Activated T-helper 17 cell treated with anti-CD3 and anti-CD28 coated beads, Interleukin-2, amount 50 U/mL, for 72 hours (primary cell): ENCODE results near the gene PTBP3. TPM values are rescaled to one million over a fixed set of nuclear protein-coding genes. Genes with fewer than 3 reads are reported as not detected.
A peak's percentile ranks its signal among the peaks of the same experiment; 100 is the strongest.
"Not testable (repeated sequence)": the region's sequence is repeated elsewhere in the genome, so short reads cannot be mapped to it uniquely, and the experiment has no call there.

Experiments used
- ATAC-seq: fragments of 150-1000 bp; cut with Tn5 transposase; replicated peaks from 2 replicates; pipeline ENCODE4 v1.10.0; 2021; ENCODE audit warnings: mild to moderate bottlenecking, moderate library complexity
- H3K27ac Mint-ChIP-seq: one replicate; pipeline ENCODE4 v1.8.0; 2022; ENCODE audit warnings: mixed read lengths
- H3K27me3 Mint-ChIP-seq: one replicate; pipeline ENCODE4 v1.8.0; 2022; ENCODE audit warnings: mixed read lengths
- H3K36me3 Mint-ChIP-seq: one replicate; pipeline ENCODE4 v1.8.0; 2022; ENCODE audit warnings: low read depth, mild to moderate bottlenecking, mixed read lengths
- H3K4me1 Mint-ChIP-seq: one replicate; pipeline ENCODE4 v1.8.0; 2022; ENCODE audit warnings: mixed read lengths
- H3K4me3 Mint-ChIP-seq: one replicate; pipeline ENCODE4 v1.8.0; 2022; ENCODE audit warnings: mild to moderate bottlenecking, mixed read lengths
- H3K9me3 Mint-ChIP-seq: one replicate; pipeline ENCODE4 v1.8.0; 2022; ENCODE audit warnings: mixed read lengths
- total RNA-seq, 2 donors: library from RNA; stranded (reverse); gene quantifications; one replicate each; pipeline ENCODE4 v1.2.3, GENCODE V29; 2022

PTBP3 gene
- total RNA-seq, 2 donors from 2014 or later: 83.5 to 117 TPM

DNA sequence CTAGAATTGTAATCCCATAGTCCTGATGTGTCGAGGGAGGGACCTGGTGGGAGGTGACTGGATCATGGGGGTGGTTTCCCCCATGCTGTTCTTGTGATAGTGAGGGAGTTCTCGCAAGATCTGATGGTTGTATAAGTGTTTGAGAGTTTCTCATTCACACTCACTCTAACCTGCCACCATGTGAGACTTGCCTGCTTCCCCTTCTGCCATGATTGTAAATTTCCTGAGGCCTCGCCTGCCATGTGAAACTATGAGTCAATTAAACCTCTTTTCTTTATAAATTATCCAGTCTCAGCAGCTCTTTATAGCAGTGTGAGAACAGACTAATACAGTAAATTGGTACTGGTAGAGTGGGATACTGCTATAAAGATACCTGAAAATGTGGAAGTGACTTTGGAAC, 50.6 kb downstream of the PTBP3 start:
- not testable (repeated sequence) for H3K27ac Mint-ChIP-seq, H3K9me3 Mint-ChIP-seq, H3K4me3 Mint-ChIP-seq, H3K27me3 Mint-ChIP-seq
- ATAC-seq: peak; percentile 57
- peaks cover 13% of the 10 kb centered on the region for H3K4me1 Mint-ChIP-seq
- H3K36me3 Mint-ChIP-seq: peaks cover 52% of the 10 kb centered on the region

DNA sequence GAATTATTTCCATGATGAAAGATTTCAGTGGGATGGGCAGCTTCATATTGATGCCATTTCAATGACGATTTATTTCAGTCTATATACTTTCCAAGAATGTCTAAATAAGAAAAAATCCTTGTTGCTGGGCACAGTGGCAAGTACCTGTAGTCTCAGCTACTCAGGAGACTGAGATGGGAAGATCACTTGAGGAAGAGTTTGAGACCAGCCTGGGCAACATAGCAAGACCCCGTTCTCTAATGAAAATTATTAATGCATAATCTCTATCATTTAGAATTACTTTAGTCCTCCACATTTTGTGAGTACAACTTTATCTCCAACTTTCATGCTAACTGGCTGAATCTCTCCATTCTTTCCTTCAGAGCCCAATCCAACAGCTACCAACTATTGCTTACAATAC, 52.5 kb downstream of the PTBP3 start:
- ATAC-seq: no peak
- no peaks in the 10 kb centered on the region for H3K27me3 Mint-ChIP-seq

DNA sequence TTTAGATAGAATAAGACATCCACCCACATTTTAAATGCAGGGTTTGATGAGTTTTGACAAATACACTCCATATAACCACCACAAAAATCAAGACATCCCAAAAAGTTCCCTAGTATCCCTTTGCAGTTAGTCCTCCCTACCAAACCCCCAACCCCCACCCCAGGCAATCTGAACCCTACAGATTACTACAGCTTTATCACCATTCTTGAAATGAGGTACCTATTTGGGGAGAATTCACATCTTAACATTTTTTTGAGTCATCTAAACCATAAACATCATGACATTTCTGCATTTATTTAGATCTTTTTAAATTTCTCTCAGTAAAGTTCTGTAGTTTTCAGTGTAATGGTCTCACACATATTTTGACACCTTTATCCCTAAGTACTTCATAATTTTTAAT, 53.9 kb downstream of the PTBP3 start:
- Mint-ChIP-seq H3K27me3 (no peaks in the 10 kb centered on the region), H3K9me3 (no peaks in the 10 kb centered on the region), H3K36me3 (peaks cover 30% of the 10 kb centered on the region), H3K4me1 (peaks cover 26% of the 10 kb centered on the region), H3K4me3 (no peak overlapping the region), H3K27ac (no peak overlapping the region)
- ATAC-seq: peak; percentile 26

More for the DNA sequence above, 52.5 kb downstream of the PTBP3 start:
- H3K4me3 Mint-ChIP-seq: no peak overlapping the region
- H3K27ac Mint-ChIP-seq: no peak overlapping the region
- peaks cover 34% of the 10 kb centered on the region for H3K36me3 Mint-ChIP-seq
- H3K9me3 Mint-ChIP-seq: peaks cover 8% of the 10 kb centered on the region
- peaks cover 22% of the 10 kb centered on the region for H3K4me1 Mint-ChIP-seq

DNA sequence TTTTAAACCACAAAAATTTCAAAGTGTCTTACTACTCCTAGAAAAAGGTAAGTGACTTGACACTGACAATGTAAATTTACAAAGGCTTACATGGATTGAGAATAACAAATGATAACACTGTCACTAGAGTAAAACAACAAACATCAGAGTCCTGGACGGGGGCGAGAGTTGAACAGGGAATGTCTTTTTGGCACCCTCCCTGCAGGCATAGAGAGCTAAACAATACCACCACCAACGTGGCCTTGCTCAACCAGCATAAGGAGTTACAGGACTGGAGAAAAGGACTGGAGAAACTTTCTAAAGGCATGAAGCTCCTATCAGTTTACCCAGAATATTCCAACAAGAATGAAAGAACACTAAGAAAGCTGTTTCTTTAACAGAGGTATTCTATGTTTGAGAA, 55.3 kb downstream of the PTBP3 start:
- peaks cover 27% of the 10 kb centered on the region for H3K36me3 Mint-ChIP-seq
- no peak overlapping the region for H3K4me3 Mint-ChIP-seq
- H3K4me1 Mint-ChIP-seq: peaks cover 31% of the 10 kb centered on the region
- ATAC-seq: no peak
- no peaks in the 10 kb centered on the region for H3K9me3 Mint-ChIP-seq
- no peak overlapping the region for H3K27ac Mint-ChIP-seq
- no peaks in the 10 kb centered on the region for H3K27me3 Mint-ChIP-seq

DNA sequence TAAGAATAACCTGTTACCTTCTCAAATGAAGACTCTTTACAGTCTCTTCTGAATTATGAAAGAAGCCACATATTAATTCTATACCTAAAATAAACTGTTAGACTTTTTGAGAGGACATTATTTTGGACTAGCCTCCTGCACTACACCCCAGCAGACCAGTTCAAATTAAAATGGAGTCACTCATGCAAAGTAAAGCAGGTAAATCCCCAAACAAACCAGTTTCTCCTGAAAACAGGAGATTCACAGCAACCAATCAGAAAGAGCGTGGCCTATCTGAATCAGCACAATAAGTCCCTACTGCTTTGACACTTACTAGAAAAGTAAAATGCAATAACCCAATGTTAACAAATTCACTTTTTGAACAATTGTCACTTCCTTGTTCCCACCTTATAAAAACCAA, 58.8 kb downstream of the PTBP3 start:
- H3K27ac Mint-ChIP-seq: peak overlapping the region; percentile 70
- peak; percentile 74 for ATAC-seq

DNA sequence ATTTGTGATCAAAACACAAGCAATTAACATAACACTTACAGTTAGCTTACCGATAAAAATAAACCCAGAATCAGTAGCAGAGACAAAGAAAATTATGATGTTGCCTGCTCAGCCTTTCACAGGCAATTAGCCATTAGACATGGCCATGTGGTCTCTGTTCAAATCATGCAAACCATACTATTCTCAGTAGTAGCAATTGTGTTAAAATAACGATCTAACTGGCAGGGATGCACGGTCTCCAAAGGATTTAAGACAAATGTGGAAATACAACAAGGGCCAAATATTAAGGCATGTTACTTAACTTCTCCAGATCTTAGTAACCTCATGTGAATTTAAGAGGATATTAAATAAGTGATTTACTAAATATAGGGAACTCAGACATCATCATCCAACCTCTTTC, 59.5 kb downstream of the PTBP3 start:
- ATAC-seq: no peak
- Mint-ChIP-seq H3K4me1 (peaks cover 30% of the 10 kb centered on the region), H3K4me3 (no peak overlapping the region), H3K9me3 (no peaks in the 10 kb centered on the region), H3K36me3 (peaks cover 47% of the 10 kb centered on the region), H3K27ac (peak overlapping the region; percentile 51), H3K27me3 (no peaks in the 10 kb centered on the region)

More for the DNA sequence above, 58.8 kb downstream of the PTBP3 start:
- H3K36me3 Mint-ChIP-seq: peaks cover 40% of the 10 kb centered on the region
- no peaks in the 10 kb centered on the region for H3K27me3 Mint-ChIP-seq
- H3K9me3 Mint-ChIP-seq: no peaks in the 10 kb centered on the region
- H3K4me3 Mint-ChIP-seq: peak overlapping the region; percentile 31
- peaks cover 30% of the 10 kb centered on the region for H3K4me1 Mint-ChIP-seq

DNA sequence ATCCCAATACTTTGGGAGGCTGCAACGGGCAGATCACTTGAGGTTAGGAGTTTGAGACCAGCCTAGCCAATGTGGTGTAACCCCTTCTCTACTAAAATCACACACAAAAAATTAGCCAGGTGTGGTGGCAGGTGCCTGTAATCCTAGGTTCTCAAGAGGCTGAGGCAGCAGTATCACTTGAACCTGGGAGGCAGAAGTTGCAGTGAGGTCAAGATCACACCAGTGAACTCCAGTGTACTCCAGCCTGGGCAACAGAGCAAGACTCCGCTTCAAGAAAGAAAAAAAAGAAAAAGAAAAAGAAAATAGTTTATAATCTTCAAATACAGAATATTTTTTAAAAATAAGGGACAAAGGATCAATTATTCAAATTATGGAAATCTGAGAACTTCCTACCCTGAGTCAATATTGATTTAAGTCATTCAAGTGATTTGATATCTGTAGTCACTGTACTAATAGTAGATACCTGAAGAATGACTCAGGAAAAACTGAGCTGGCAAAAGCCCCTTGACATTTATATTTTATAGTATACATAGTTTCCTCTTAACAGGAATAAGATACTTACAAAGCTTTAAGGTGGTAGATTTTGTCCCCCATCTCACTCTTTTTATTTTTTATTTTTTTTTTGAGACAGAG, 61.8 kb downstream of the PTBP3 start:
- H3K4me1 Mint-ChIP-seq: peaks cover 21% of the 10 kb centered on the region
- H3K27ac Mint-ChIP-seq: no peak overlapping the region
- peaks cover 65% of the 10 kb centered on the region for H3K36me3 Mint-ChIP-seq
- H3K4me3 Mint-ChIP-seq: no peak overlapping the region
- ATAC-seq: no peak
- no peaks in the 10 kb centered on the region for H3K9me3 Mint-ChIP-seq
- no peaks in the 10 kb centered on the region for H3K27me3 Mint-ChIP-seq

DNA sequence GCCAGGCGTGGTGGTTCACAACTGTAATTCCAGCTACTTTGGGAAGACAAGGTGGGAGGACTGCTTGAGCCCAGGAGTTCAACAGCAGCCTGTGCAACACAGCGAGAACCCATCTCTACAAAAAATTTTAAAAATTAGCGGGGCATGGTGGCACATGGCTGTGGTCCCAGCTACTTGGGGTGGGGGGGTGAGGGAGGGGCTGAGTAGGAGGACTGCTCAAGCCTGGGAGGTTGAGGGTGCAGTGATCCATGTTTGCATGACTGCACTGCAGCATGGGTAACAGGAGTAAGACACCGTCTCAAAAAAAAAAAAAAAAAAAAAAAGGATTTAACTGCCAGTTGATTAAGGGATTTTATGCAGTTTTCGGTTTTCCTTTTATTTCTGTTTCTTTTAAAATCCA, 65.0 kb downstream of the PTBP3 start:
- Mint-ChIP-seq H3K9me3 (no peaks in the 10 kb centered on the region), H3K27me3 (no peaks in the 10 kb centered on the region), H3K4me1 (peaks cover 17% of the 10 kb centered on the region), H3K36me3 (peaks cover 73% of the 10 kb centered on the region), H3K27ac (no peak overlapping the region), H3K4me3 (no peak overlapping the region)
- no peak for ATAC-seq

DNA sequence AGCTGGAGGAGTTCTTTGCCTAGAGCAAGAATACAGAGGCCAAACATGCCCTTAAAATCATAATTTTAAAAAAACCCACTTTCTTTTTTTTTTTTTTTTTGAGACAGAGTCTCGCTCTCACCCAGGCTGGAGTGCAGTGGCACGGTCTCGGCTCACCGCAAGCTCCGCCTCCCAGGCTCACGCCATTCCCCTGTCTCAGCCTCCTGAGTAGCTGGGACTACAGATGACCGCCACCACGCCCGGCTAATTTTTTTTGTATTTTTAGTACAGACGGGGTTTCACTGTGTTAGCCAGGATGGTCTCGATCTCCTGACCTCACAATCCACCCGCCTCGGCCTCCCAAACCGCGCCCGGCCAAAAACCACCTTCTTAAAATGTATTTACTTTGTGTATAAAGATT, 66.3 kb downstream of the PTBP3 start:
- H3K36me3 Mint-ChIP-seq: peaks cover 76% of the 10 kb centered on the region
- ATAC-seq, H3K9me3 Mint-ChIP-seq, H3K27ac Mint-ChIP-seq, H3K4me1 Mint-ChIP-seq, H3K4me3 Mint-ChIP-seq, H3K27me3 Mint-ChIP-seq: not testable (repeated sequence)

DNA sequence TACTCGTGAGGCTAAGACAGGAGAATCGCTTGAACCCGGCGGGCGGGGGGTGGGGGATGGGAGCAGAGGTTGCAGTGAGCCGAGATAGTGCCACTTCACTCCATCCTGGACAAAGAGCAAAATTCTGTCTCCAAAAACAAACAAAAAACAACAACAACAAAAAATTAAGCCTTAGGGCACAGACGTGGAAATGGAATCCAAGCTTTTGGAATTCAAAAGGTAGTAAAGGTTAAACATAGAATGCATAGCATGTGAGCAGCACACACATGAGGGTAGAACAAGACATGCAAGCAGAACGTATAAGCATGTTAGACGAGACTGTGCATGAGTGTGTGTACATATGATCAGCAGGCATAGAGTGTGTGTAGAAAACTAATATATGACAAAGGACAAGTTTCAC, 68.0 kb downstream of the PTBP3 start:
- Mint-ChIP-seq H3K9me3 (no peaks in the 10 kb centered on the region), H3K4me1 (peaks cover 19% of the 10 kb centered on the region), H3K27ac (no peak overlapping the region), H3K27me3 (no peaks in the 10 kb centered on the region), H3K4me3 (no peak overlapping the region), H3K36me3 (peaks cover 90% of the 10 kb centered on the region)
- no peak for ATAC-seq

DNA sequence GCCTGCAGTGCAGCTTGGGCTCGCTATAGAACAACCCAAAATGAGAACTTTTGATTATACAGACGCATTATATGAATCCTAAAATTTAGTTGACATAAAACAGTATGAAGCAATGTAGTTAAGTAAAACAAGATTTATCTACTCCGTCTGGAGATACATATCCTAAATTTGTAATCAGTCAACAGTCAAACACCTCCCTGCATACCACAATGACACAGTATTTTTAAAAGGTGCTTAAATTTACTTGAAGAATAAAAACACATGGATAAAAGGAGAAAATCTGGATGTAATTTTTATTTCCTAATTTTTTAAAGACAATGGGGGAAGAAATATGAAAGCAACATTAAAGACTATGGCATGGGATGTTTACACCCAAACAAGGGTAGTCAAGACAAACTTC, 70.8 kb downstream of the PTBP3 start:
- Mint-ChIP-seq H3K27ac (no peak overlapping the region), H3K27me3 (no peaks in the 10 kb centered on the region), H3K4me3 (no peak overlapping the region), H3K36me3 (peaks cover 86% of the 10 kb centered on the region), H3K9me3 (no peaks in the 10 kb centered on the region), H3K4me1 (peaks cover 25% of the 10 kb centered on the region)
- ATAC-seq: no peak

DNA sequence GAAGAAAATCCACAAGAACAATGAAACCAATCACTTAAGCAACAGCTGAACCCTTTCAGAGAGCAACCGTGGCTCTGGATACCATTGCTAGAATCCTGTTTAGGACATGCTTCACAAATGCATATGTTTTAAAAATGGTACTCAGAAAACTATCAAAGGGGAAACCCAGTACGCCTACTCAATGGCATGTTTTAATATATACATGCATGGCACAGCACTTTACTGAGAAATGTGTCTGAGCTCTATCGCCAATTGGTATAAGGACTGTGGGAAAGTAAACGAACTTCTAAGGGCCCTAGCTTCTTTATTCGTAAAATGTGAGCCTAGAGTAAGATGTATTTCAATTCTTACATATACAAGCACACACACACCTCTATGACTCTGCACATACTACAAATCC, 72.3 kb downstream of the PTBP3 start:
- H3K4me3 Mint-ChIP-seq: no peak overlapping the region
- H3K36me3 Mint-ChIP-seq: peaks cover 71% of the 10 kb centered on the region
- ATAC-seq: peak; percentile 62
- H3K27me3 Mint-ChIP-seq: no peaks in the 10 kb centered on the region
- no peak overlapping the region for H3K27ac Mint-ChIP-seq
- no peaks in the 10 kb centered on the region for H3K9me3 Mint-ChIP-seq
- H3K4me1 Mint-ChIP-seq: peaks cover 25% of the 10 kb centered on the region

DNA sequence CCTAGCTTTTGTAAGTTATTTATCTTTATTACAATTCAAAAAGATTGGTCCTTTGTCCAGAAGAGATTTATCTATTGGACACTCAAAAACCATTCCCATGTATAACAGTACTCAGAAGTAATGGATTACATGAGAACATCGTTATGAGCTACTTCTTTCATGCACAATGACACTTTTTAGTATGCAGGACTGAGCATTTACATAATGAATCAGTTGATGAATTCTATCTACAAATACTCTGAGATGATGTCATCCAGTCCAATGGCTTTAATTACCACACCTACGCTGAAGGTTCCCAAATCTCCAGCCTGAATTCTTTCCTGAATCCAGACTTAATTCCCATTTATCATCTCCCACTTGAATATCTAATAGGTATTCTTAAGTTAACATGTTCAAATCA, 75.3 kb downstream of the PTBP3 start:
- H3K4me3 Mint-ChIP-seq: no peak overlapping the region
- H3K9me3 Mint-ChIP-seq: no peaks in the 10 kb centered on the region
- peaks cover 17% of the 10 kb centered on the region for H3K4me1 Mint-ChIP-seq
- H3K27ac Mint-ChIP-seq: no peak overlapping the region
- H3K27me3 Mint-ChIP-seq: no peaks in the 10 kb centered on the region
- no peak for ATAC-seq
- peaks cover 59% of the 10 kb centered on the region for H3K36me3 Mint-ChIP-seq

DNA sequence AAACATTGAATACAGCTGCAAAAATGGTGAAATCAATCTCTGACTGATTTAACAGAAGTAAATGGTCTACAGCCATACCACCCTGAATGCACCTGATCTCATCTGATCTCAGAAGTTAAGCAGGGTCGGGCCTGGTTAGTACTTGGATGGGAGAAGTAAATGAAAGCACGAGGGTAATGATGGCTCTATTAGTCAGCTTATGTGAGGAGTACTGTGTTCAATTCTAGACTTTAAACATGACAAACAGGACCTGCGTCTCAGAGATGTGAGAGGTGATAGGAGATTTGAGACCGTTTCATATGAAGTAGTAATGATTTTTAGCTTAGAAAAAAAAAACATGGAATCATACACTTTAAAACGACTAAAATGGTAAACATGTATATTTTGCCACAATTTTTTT, 81.2 kb downstream of the PTBP3 start:
- no peak overlapping the region for H3K4me3 Mint-ChIP-seq
- peak; percentile 41 for ATAC-seq
- H3K36me3 Mint-ChIP-seq: peaks cover 54% of the 10 kb centered on the region
- peaks cover 8% of the 10 kb centered on the region for H3K4me1 Mint-ChIP-seq
- no peaks in the 10 kb centered on the region for H3K9me3 Mint-ChIP-seq
- no peak overlapping the region for H3K27ac Mint-ChIP-seq
- no peaks in the 10 kb centered on the region for H3K27me3 Mint-ChIP-seq

DNA sequence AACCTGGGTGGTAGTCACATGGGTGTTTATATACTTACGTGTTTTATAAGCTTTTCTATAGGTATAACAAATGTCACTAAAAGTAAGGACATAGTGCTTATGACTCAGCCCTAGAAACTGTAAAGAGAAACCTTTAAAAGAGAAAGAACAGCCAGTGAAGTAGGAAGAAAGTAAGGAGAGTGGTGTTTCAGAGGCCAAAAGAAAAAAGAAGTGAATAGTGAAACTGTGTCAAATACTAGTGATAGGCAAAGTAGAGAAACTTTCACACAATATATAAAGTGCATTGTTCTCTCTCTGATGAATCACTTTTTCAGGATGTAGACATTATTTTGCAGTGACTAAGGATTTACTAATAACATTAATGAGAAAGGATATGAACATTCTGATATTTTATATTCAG, 84.1 kb downstream of the PTBP3 start:
- H3K4me3 Mint-ChIP-seq: peak overlapping the region; percentile 37
- H3K9me3 Mint-ChIP-seq: no peaks in the 10 kb centered on the region
- H3K4me1 Mint-ChIP-seq: peaks cover 8% of the 10 kb centered on the region
- peak; percentile 91 for ATAC-seq
- H3K27ac Mint-ChIP-seq: peak overlapping the region; percentile 70
- H3K36me3 Mint-ChIP-seq: peaks cover 70% of the 10 kb centered on the region
- no peaks in the 10 kb centered on the region for H3K27me3 Mint-ChIP-seq

DNA sequence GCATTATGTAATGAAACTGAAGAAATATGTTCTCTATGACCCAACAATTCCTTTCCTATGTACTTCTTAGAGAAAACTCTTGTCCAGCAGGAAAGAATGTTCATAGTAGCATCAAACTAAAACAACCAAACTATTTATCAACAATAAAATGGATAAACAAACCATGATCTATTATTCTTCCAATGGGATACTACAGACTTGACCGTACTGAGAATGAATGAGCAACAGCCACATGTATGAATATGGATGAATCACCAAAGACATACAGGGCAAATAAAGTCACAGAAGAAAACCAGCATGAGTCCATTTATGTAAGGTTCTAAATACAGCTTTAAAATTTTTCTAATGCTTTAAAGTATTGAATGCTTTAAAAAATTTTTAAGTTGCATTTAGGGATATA, 84.7 kb downstream of the PTBP3 start:
- Mint-ChIP-seq H3K36me3 (peaks cover 70% of the 10 kb centered on the region), H3K27me3 (no peaks in the 10 kb centered on the region), H3K4me1 (peaks cover 8% of the 10 kb centered on the region), H3K9me3 (no peaks in the 10 kb centered on the region), H3K4me3 (peak overlapping the region; percentile 37), H3K27ac (peak overlapping the region; percentile 70)
- peak; percentile 74 for ATAC-seq
